Stimulated activated CD8-positive, alpha-beta memory T cell treated with anti-CD3 and anti-CD28 coated beads, Interleukin-12 subunit alpha, Interleukin-12 subunit beta, amount 100 ng/mL, for 24 hours (primary cell): Measurements from ENCODE around the gene PAPLN.

Source experiments
- DNase-seq: peaks from one replicate; pipeline ENCODE4 v3.0.0-alpha.2; 2020; ENCODE audit errors: extremely low read depth

PAPLN gene

DNA sequence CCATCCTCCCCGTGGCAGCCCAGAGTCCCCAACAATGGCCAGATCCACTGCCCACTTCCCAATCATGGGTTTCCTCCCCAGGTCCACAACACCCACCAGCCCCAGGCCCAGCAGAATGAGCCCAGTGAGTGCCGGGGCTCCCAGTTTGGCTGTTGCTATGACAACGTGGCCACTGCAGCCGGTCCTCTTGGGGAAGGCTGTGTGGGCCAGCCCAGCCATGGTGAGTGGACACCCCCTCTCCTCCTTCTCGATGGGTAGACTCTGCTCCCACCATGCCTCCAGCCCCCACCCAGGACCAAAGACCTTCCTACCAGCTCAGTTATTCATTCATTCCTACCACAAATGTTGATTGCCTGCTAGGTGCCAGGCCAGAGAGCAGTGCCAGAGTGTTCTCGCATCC, 23.8 kb downstream of the PAPLN start:
- DNase-seq: no peak

DNA sequence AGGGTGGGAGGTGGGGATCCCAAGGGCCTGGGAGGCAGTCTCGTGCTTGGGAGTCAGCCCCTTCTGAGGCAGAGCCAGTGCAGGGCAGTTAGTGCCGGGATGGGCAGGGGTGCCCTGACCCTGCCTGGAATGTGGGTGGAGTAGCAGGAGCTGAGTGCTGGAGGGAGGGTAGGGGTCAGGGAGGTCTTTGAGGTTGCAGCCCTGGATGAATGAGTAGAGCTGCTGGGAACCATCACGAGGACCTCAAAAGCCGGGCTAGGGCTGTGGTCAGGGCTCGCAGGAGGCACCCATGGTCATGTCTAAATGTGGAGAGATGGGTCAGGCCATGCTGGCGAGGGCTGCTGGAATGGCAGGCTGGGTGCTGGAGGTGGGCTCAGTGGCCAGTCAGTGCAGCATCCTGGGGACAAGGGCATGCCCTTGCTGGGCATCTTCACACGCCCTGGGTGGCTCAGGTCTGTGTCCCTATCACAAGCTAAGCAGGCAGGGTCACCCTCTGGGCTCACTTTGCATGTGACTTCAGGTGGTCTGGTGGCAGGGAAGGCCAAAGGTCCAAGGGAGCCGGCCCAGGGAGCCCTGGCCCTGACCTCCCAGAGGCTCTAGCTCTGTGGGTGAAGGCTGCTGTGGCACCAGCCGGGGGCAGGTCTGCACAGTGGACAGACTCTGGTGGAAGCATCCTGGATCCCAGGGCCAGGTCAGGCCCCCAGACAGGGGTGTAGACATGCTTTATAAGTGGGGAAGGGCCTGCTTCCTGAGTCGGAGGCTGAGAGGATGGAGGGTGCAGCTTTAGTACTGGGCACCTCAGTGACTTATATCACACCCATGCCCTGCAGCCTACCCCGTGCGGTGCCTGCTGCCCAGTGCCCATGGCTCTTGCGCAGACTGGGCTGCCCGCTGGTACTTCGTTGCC, 24.5 kb downstream of the PAPLN start:
- no peak for DNase-seq

DNA sequence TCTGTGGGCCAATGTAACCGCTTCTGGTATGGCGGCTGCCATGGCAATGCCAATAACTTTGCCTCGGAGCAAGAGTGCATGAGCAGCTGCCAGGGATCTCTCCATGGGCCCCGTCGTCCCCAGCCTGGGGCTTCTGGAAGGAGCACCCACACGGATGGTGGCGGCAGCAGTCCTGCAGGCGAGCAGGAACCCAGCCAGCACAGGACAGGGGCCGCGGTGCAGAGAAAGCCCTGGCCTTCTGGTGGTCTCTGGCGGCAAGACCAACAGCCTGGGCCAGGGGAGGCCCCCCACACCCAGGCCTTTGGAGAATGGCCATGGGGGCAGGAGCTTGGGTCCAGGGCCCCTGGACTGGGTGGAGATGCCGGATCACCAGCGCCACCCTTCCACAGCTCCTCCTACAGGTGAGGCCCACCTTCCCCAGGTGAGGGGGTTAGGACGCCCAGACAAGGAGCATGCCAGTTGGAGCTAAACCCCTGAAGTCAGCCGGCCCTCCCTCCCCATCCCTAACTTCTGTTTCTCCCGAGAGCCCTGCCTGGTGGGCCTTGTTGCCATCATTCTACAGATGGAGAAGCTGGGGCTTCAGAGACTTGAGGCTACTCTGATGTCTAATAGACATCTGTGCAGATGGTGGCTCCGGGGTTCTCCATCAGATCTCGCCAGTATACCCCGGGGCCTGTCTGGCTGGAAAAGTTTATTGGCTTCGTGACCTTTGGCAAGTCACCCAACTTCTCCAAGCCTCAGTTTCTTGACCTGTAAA, 25.3 kb downstream of the PAPLN start:
- no peak for DNase-seq

DNA sequence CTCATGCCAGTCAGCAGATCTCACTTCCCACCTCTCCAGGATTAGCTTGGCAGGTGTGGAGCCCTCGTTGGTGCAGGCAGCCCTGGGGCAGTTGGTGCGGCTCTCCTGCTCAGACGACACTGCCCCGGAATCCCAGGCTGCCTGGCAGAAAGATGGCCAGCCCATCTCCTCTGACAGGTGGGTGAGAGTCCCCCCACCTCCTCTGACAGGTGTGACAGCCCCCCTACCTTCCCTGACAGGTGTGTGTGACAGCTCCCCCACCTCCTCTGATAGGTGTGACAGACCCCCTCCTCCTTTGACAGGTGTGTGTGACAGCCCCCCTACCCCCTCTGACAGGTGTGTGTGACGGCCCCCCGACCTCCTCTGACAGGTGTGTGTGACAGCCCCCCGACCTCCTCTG, 26.3 kb downstream of the PAPLN start:
- no peak for DNase-seq

DNA sequence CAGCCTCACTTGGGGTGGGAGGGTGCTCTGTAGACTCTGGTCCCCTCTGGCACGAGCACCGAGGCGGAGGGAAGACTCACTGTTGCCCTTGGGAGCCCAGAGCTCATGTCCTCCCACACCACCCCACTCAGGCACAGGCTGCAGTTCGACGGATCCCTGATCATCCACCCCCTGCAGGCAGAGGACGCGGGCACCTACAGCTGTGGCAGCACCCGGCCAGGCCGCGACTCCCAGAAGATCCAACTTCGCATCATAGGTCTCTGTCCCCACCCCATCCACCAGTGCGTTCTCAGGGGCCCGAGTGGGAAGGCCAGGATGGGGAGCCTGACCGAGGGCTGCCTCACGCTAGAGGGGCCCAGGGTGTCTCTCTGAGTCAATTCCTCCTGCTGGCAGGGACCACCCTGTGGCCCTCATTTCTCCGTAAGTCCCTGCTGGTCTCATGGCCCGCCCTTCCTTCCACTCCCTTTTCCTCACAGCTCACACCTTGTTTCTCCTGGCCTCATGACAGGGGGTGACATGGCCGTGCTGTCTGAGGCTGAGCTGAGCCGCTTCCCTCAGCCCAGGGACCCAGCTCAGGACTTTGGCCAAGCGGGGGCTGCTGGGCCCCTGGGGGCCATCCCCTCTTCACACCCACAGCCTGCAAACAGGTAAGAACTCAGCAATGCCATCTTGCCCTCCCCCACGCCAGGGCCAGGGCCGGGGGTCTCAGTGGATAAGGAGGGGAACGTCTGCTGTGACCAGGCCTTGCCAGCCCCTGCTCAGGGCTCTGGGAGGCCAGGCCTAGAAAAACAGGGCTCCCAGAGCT, 27.0 kb downstream of the PAPLN start:
- no peak for DNase-seq

DNA sequence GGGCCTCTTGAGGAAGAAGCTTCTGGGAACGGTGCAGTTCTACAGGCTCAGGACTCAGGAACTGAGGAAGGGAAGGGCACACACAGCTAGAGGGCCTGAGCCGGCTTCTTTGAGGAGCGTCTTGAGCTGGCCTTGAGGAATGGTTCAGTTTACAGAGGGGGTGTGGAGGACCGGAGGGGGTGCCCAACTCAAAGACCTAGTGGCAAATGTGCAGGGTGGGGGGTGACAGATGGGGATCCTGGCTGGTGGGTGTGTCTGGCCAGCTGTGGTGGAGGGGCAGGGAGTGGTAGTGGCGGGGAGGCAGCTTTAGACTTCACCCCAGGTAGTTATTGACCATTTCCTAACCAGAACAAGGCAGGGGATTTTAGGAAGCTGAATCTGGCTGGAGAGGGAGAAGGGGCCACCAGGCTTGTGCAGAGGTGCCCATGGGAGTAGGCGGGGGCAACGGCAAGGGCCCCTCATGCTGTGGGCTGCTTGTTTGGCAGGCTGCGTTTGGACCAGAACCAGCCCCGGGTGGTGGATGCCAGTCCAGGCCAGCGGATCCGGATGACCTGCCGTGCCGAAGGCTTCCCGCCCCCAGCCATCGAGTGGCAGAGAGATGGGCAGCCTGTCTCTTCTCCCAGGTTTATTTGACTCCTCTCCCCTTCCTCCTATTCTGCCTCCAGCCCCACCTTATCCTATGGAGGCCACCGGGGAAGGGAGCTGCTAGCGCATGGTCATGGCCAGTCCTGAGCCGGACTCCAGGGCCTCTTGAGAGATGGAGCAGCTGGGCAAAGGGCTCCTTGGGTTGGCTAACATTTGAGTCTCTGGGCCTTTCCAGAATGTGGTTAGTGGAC, 27.8 kb downstream of the PAPLN start:
- DNase-seq: no peak

DNA sequence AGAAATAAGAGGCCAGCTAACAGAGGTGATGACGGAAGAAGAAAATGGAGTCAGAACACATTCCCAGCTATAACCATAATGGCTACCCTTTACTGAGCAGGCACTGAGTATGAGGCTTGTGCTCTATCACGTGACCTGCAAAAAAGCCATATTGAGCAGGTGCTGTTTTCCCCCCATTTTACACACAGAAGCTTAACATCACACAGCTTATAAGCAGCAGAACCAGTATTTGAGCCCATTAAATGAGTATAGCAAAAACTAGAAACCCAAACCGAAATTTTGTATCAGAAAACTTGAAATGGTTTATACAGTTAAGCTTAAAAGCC, 28.4 kb downstream of the PAPLN start:
- DNase-seq: no peak

DNA sequence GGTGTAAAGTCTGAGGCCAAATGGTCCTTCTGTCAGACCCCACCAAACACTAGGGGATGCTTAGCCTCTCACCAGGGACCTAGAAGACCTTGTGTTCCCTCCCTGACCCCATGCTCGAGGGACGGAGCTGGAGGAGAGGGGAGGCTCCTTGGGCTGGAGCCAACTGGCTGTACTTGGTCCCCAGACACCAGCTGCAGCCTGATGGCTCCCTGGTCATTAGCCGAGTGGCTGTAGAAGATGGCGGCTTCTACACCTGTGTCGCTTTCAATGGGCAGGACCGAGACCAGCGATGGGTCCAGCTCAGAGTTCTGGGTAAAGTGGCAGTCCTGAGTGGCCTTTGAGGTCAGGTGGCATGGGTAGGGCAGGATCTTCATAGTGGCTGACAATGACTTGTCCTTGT, 29.0 kb downstream of the PAPLN start:
- no peak for DNase-seq

DNA sequence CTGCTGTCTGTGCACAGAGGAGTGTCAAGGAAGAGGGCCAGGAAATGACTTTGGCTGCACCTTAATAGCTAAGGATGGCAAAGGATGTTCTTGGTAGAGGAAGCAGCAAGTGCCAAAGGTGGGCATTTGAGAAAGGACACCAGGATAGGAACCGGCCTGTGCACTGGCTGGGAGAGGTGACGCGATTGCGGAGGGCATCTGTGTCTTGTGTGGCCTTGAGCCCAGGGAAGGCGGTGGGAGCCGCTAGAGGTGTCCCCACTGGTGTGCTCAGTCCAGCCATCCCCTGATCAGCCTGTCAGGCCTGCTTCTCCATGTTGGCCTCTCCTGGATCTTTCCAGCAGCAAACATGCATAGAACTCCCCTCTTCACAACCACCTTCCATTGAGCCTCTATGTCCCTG, 30.2 kb downstream of the PAPLN start:
- no peak for DNase-seq

DNA sequence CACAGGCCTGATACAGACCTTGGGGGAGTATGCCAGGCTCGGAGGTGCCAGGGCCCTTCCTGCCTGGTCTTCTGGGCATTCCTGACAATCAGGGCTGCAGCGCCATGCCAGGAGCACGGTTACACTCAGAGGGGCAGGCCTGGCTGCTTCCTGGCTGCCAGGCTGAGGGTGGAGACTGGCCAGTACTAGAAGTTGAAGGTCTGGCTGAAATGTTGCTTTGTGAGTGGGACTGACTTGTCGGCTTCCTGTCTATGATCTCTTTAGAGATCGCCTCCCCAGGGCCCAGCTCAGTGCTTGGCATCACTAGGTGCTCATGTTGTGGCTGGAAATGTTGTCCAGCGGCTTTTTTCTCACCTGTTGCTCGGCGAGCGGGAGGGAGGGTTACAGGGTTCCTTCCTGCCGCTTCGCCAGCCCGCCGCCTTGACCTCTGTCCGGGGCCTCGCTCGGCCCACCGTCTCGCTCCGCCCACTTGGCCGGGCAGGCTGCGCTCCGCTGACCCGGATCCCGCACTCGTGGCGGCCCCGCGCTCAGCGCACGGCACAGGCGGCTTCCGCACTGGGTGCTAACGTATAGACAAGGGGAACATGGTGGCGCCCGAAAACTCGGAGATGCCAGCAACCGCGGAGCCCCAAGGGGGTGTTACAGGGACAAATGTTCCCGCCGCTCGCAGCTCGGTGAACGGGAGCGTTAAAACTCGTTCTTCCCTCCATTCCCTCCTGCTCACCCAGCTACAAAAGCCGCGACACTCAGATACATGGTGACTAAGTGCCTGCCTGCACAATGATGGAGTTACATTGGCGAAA, 32.6 kb downstream of the PAPLN start:
- no peak for DNase-seq

DNA sequence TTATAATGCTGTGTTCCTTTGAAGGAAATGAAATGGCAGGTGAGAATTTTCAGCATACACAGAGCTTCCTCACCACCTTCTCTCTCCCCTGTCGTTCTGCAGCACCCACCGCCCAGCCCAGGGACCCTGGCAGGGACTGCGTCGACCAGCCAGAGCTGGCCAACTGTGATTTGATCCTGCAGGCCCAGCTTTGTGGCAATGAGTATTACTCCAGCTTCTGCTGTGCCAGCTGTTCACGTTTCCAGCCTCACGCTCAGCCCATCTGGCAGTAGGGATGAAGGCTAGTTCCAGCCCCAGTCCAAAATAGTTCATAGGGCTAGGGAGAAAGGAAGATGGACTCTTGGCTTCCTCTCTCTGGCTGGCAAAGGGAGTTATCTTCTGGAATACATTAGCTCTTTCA, 35.1 kb downstream of the PAPLN start:
- DNase-seq: no peak

DNA sequence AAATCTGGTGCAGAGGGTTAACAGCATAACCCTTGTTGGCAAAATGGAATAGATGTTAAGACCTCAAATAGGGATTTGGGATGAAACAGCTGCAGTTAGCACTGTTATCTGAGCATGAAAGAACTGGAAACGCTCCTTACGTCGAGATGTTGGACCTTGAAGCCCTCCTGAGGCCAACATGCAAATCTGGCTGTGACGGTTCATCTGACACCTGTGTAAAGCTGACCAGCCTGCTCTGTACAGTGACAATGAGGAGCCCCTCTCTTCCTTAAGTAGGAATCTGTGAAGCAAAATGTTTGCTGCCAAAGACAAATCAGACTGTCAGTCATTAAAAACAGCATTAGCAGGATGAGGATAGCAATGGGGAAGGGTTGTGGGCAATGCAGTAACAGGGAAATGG, 36.5 kb downstream of the PAPLN start:
- DNase-seq: no peak

DNA sequence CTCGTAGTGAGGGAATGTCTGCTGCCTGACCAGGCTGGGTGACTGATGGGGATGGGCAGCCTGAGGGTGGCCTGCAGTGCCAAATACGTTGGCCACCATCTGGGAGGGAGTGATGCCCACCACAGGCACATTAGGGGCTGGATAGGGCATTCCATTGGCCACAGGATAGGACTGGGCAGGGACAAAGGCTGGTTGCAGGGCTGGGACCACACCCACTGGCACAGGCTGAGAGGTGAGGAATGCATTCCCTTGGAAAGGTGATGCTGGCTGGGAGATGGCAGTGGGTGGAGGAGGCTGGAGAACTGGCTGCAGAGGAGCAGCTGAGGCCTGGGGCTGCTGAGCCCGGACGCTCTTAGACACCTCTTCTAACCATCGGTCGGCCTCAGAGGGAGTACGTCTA, 39.5 kb downstream of the PAPLN start:
- DNase-seq: no peak

DNA sequence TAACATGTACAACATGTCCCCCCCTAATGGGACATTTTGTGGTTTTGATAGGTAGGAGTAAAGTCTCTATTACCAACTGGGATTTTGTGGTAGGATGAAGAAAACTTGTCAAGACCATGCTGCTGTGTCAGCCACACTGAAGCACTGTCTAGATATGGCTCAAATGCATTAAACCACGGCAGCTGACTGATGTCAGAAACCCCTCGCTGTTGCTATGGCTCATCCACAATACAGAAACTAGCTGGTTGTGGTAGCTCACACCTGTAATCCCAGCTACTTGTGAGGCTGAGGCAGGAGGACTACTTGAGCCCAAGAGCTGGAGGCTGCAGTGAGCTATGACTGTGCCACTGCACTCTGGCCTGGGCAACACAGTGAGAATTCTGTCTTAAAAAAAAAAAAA, 40.1 kb downstream of the PAPLN start:
- no peak for DNase-seq

DNA sequence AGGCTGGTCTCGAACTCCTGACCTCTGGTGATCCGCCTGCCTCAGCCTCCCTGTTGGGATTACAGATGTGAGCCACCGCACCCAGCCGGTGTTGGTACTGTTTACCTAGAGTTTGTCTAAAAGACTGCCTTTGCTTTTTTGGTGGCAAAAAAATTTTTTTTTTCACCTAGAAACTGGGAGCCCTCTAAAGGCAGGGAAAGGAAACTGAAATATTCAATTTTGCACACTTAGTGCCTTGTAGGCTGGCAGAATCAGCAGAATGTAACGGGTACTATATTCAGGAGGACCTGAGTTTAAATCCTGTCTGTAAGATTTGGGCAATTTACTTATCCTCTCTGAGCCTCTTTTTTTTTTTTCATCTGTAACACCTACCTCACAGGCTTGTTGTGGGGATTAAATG, 43.6 kb downstream of the PAPLN start:
- DNase-seq: no peak

DNA sequence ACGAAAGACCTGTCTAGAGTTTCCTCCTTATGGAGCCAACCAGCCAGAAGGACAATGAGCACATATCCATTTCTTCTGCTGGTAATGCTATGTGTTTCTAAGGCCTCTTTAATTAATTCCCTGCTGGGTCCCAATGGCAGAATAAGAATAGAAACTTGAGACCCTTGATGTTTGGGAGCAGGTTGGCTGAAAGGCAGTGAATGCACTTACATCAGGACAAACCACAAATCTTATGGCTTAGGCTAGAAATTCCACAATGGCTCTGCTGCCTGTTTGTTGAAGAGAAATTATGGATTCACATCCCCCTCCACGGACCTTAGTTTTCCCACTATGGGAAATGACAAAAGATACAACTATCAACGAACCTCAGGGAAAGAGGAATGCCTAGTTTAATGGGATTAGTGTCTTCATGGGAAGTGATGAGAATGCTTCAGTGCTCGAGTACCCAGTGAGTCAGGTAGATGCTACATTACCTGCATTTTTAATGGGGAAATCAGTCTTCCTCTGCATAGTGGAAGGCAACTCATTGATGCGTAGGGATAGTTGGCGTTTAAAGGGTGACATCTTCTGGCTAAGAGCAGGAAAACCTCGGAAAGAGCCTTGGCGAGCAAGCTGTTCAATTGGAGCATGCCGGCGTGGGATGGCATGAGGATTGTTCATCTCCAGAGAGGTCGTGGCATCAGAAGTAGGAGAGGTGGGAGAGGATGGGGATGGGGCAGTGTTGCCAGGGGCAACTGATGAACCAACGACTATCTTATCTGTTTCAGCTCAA, 46.5 kb downstream of the PAPLN start:
- DNase-seq: no peak

DNA sequence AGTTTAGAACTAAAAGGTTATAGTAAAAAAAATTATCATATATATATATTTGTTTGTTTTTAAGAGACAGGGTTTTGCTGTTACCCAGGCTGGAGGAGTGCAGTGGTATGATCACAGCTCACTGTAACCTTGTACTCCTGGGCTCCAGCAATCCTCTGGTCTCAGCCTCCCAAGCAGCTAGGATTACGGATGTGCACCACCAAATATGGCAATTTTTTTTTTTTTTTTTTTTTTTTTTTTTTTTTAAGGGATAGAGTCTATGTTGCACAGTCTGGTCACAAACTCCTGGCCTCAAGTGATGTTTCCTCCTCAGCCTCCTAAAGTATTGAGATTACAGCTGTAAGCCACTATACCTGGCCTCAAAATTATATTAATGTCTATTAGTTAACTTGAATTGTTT, 48.7 kb downstream of the PAPLN start:
- no peak for DNase-seq

DNA sequence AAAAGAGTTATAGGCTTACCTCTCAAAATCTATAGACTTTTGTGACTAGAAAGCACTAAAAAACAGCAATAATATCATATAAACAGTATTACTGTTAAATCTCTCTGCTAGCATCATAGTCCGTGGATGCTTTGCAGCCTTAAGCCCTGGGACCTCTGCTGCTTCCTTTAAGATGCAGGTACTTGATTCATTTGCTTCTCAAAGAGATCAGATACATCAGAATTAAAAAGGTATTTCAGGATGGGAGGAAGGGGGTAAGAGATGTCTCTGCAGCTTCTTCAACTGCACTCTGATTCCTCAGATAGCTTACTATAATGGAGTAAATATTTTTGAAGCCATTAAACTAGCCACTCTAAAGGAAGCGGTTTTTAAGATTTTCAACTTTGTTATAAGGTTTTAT, 49.3 kb downstream of the PAPLN start:
- DNase-seq: no peak

DNA sequence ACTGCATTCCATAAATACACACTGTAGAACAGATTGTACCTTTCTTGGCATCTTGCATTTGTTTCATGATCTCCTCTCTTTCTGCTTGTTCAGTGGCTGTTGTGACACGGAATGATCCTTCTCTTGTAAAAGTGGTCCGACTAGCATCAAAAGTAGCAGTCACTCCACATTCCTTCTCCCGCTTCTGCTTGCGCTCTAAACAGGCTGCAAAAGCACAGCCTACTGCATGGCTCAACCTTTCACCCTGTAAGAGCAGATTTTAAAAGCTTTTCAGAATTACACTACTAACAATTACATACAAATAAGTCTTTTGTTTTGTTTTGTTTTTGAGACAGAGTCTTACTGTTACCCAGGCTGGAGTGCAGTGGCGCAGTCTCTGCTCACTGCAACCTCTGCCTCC, 49.8 kb downstream of the PAPLN start:
- DNase-seq: no peak

DNA sequence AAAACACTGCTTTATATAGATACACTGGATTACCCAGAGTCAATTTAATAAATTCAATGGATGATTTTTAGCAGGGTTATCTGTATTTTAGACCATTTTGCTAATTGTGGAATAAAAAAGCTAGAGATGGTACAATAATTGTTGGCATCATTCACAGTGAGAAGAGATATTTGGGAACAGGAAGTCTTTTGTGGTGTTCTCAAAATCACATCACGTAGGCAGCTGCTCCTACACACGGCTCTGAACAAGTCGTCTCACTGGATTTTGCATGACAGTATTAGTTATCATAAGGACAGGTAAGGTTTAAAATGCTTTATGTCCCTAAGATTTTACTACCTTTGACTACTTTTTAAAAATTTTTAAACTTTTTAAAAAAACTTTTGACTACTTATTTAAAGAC, 52.0 kb downstream of the PAPLN start:
- DNase-seq: no peak
